ENCODE data around the gene C10orf67.

Gene C10orf67

GRCh38 chr10:23186697-23187096 lies 157.9 kb downstream of the C10orf67 start:
- in situ Hi-C loops (cut with MboI; ENCODE audit: low sequenced_read_pairs) = no loop called here

DNA sequence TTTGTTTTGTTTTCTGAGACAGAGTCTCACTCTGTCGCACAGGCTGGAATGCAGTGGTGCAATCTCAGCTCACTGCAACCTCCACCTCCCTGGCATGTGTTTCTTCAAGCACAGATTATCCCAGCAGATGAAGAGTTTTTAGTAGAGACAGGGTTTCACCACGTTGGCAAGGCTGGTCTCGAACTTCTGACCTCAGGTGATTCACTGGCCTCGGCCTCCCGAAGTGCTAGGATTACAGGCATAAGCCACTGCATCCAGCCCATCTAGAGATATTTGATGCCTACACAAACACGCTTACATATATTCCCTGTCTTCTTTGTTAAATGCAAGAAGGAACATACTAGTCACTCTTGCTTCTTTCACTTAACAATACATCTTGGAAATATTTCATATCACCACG lies 158.4 kb downstream of the C10orf67 start:
- in situ Hi-C loops (cut with MboI; ENCODE audit: low sequenced_read_pairs) = no loop called here

GRCh38 chr10:23174977-23175512 lies 169.6 kb downstream of the C10orf67 start:
- in situ Hi-C loops (cut with MboI; ENCODE audit: low sequenced_read_pairs) = loop anchor here (25.0 kb wide), 2 partner anchors 537 to 1337 kb away; no protein-coding TSS in a partner anchor

GRCh38 chr10:23174074-23174976 lies 170.3 kb downstream of the C10orf67 start:
- in situ Hi-C loops (cut with MboI; ENCODE audit: low sequenced_read_pairs) = loop anchor here (25.0 kb wide), 2 partner anchors 538 to 1338 kb away; no protein-coding TSS in a partner anchor

GRCh38 chr10:23173214-23174073 lies 171.2 kb downstream of the C10orf67 start:
- in situ Hi-C loops (cut with MboI; ENCODE audit: low sequenced_read_pairs) = loop anchor here (25.0 kb wide), 2 partner anchors 539 to 1339 kb away; no protein-coding TSS in a partner anchor

DNA sequence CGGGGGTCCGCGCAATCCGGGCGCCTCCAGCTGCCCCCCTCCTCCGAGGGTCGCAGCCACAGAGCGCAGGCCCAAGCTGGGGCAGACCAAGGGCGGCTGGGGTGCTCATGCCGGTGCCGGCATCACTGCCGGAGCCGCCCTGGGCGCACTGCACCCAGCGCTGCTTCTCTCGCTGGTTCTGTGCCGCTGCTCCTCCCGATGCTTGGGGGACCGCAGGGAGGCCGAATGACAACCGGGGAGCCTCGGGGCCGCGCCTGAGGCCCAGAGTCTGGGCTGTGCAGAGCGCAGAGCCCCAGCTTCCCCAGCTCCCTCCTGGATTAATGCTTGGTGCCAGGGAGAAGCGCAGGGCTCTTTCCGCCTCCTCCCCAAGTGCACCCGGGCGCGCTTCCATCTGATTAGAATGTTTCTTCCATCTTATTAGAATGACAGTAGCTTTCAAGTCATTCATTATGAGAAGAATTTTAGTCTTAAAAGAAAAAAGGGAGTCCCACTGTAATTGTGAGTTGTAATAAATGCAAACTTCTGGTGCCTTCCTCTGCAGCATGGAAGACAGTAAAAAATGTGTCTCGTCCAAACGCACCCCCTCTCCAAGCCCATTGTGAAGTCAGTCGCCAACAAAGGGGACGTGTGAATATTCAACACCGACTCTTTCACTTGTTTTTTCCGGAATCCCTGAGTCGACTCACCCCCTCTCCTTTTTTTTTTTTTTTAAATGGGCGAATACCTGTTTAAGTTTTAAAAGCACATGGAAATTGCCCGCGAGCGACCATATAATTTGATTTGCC lies 172.0 kb downstream of the C10orf67 start:
- in situ Hi-C loops (cut with MboI; ENCODE audit: low sequenced_read_pairs) = loop anchor here (25.0 kb wide), 2 partner anchors 540 to 1340 kb away; no protein-coding TSS in a partner anchor

- in situ Hi-C loops (cut with MboI; ENCODE audit: low sequenced_read_pairs) = loop anchor here (25.0 kb wide), 2 partner anchors 541 to 1341 kb away; no protein-coding TSS in a partner anchor
These were observed 173.2 kb downstream of the C10orf67 start for GRCh38 chr10:23171232-23171876.

DNA sequence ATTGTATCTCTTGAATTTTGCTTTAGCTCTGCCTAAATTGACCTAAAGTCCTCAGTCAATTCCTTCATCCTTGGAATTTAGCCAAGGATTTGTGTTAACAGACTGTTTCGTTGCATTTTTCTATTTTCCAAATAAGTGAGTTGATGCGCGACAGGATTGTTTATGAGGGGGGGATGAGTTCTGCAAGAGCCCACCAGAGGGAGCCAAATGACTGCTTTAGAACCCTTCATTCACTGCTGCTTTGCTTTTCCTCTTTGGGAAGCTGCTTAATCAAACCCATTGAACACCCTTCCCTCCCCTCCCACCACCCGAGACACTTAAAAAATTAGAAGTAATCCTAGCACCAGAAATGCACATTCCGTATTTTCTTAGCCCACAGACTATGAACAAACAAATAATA lies 186.2 kb downstream of the C10orf67 start:
- in situ Hi-C loops (cut with MboI; ENCODE audit: low sequenced_read_pairs) = loop anchor here (25.0 kb wide), 2 partner anchors 554 to 1354 kb away; no protein-coding TSS in a partner anchor

- in situ Hi-C loops (cut with MboI; ENCODE audit: low sequenced_read_pairs) = loop anchor here (25.0 kb wide), 2 partner anchors 554 to 1354 kb away; no protein-coding TSS in a partner anchor
These were observed 186.8 kb downstream of the C10orf67 start for GRCh38 chr10:23157691-23158369.

DNA sequence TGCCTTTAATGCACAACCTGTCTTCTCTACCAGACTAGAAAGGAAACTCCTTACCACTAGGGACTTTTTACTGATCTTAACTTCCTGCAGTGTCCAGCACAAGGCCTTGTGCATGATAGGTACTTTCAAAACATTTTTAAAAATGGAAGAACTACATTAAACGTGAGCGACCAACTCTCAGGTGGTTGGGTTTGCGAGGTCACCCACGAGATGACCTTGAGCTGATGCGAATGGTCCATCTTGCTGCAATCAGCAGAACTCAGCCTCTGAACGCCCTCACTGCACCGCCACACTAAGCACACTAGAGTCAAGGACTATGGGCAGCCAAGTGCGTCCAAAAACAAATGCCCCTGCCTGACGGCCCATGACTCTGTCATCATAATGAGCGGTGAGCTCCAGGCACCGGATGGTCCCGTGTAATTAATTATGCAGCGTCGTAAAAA lies 187.3 kb downstream of the C10orf67 start:
- in situ Hi-C loops (cut with MboI; ENCODE audit: low sequenced_read_pairs) = loop anchor here (25.0 kb wide), 2 partner anchors 555 to 1355 kb away; no protein-coding TSS in a partner anchor

DNA sequence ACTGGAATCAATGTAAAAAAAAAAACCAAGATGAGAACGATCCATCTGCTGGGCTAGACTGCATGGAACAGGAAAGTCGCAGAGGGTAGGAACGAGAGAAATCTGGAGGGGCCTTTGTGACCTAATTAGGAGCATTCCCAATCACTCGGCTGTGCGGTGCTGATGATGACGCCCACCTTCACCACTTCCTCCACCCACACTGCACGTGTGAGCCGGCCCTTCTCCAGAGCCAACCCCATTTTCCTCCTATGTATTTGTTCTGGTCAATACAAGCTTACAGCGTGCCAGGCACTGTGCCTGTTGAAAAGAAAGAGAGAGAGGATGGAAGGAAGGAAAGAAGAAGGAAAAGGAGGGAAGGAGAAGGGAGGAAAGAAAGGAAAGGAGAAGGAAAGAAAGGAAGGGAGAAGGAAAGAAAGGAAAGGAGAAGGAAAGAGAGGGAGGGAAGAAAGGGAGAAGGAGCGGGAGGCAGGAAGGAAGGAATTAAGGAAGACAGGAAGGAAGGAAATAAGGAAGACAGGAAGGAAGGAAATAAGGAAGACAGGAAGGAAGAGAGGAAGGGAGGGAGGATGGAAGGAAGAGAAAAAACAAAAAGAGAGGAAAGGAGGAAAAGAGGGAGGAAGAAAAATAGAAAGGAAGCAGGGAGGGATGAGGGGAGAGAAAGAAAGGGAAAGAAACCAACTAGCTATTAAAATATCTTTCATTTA lies 188.0 kb downstream of the C10orf67 start:
- in situ Hi-C loops (cut with MboI; ENCODE audit: low sequenced_read_pairs) = loop anchor here (25.0 kb wide), 2 partner anchors 556 to 1356 kb away; no protein-coding TSS in a partner anchor

GRCh38 chr10:23155169-23155568 lies 189.4 kb downstream of the C10orf67 start:
- in situ Hi-C loops (cut with MboI; ENCODE audit: low sequenced_read_pairs) = loop anchor here (25.0 kb wide), 2 partner anchors 557 to 1357 kb away; no protein-coding TSS in a partner anchor

All from HL-60/S4 (cell line).